Natural killer cell (primary cell): ENCODE data around the gene RNF13. TPM values are rescaled to one million over a fixed set of nuclear protein-coding genes. Genes with fewer than 3 reads are reported as not detected.
"Not testable (repeated sequence)": the region's sequence is repeated elsewhere in the genome, so short reads cannot be mapped to it uniquely, and the experiment has no call there.

ENCODE experiments used
- ATAC-seq, 3 donors: fragments of 150-1000 bp in 2 of 3; fragments of 200-7000 bp in 1 of 3; cut with Tn5 transposase; 1 replicate in 1 of 3; 2 replicates in 2 of 3; pipeline ENCODE4 v1.10.0; 2021; ENCODE audit warnings: mild to moderate bottlenecking in 2 of 3, moderate library complexity in 2 of 3
- DNase-seq, 2 donors: peaks; one replicate each; pipeline versions ENCODE4 v3.0.0 to v3.0.0-alpha.2; 2013 to 2021; ENCODE audit warnings: mixed read lengths in 1 of 2
- H3K27ac ChIP-seq: one replicate; pipeline ENCODE4 v1.5.1; 2013; ENCODE audit warnings: mild to moderate bottlenecking, low read length
- H3K27me3 ChIP-seq: one replicate; pipeline ENCODE4 v1.6.1; 2013; ENCODE audit warnings: low read length; ENCODE audit not compliant: control insufficient read depth, insufficient read depth
- H3K36me3 ChIP-seq: one replicate; pipeline ENCODE4 v1.6.1; 2013; ENCODE audit warnings: low read length; ENCODE audit not compliant: control insufficient read depth, insufficient read depth
- H3K4me1 ChIP-seq: one replicate; pipeline ENCODE4 v1.6.1; 2013; ENCODE audit warnings: low read length; ENCODE audit not compliant: control insufficient read depth, insufficient read depth
- H3K4me3 ChIP-seq: one replicate; pipeline ENCODE4 v1.5.1; 2013; ENCODE audit warnings: low read length
- H3K9me3 ChIP-seq: one replicate; pipeline ENCODE4 v1.6.1; 2013; ENCODE audit warnings: low read length; ENCODE audit not compliant: control insufficient read depth, insufficient read depth
- H3K27ac Mint-ChIP-seq, 2 donors: one replicate each; pipeline ENCODE4 v1.8.0; 2022; ENCODE audit warnings: mild to moderate bottlenecking in 2 of 2, mixed read lengths in 2 of 2, moderate library complexity in 1 of 2
- H3K27me3 Mint-ChIP-seq, 2 donors: one replicate each; pipeline ENCODE4 v1.8.0; 2022; ENCODE audit warnings: low read depth in 2 of 2, mixed read lengths in 2 of 2
- H3K36me3 Mint-ChIP-seq: one replicate; pipeline ENCODE4 v1.8.0; 2022; ENCODE audit warnings: mixed read lengths
- H3K4me1 Mint-ChIP-seq, 2 donors: one replicate each; pipeline ENCODE4 v1.8.0; 2022; ENCODE audit warnings: mixed read lengths in 2 of 2
- H3K4me3 Mint-ChIP-seq: one replicate; pipeline ENCODE4 v1.8.0; 2022; ENCODE audit warnings: mild to moderate bottlenecking, moderate library complexity, mixed read lengths
- H3K9me3 Mint-ChIP-seq, 2 donors: one replicate each; pipeline ENCODE4 v1.8.0; 2022; ENCODE audit warnings: mixed read lengths in 2 of 2
- WGBS: methylation state at CpG from one replicate; pipeline ENCODE4 v1.1.7; 2013; ENCODE audit warnings: missing lambda C conversion rate; ENCODE audit not compliant: insufficient coverage; 5-methylcytosine and 5-hydroxymethylcytosine counted together
- intact Hi-C: fragments of 100-400 bp; cut with micrococcal nuclease; formaldehyde crosslinking; loops from one replicate; pipeline ENCODE4 v1.14.2; 2022
- total RNA-seq, 4 donors: library from RNA; stranded (reverse); fragments of 120-200 nt in 1 of 4; gene quantifications; one replicate each; pipeline versions ENCODE4 v1.2.3 to v1.2.4, GENCODE V29; 2013 to 2022
- TF ChIP-seq, protein P1 (sequence below): fragments of 200-600 bp; IDR thresholded peaks from one replicate; pipeline ENCODE4 v1.8.0; 2022; ENCODE audit warnings: antibody characterized with exemption

Gene RNF13
- total RNA-seq, 3 donors from 2014 or later (not counting 1 experiment from before 2014, with no cell fraction given), result 57.4 to 69.7 (median 66.6) TPM

DNA sequence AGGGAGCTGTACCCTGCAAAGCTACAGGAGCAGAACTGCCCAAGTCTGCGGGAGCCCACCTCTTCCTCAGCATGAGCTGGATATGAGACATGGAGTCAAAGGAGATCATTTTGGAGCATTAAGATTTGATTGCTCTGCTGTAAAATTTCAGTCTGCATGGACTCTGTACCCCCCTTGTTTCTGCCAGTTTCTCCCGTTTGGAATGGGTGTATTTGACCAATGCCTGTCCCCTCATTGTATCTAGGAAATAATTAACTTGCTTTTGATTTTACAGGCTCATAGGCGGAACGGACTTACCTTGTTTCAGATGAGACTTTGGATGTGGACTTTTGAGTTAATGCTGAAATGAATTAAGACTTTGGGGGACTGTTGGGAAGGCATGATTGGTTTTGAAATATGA lies 18.3 kb downstream of the RNF13 start:
- Histone ChIP-seq H3K27ac (no peak overlapping the region), H3K4me3 (no peak overlapping the region), H3K4me1 (no peaks in the 10 kb centered on the region), H3K9me3 (peaks cover 15% of the 10 kb centered on the region), H3K36me3 (no peaks in the 10 kb centered on the region), H3K27me3 (no peaks in the 10 kb centered on the region)
- TF ChIP-seq, protein P1, sequence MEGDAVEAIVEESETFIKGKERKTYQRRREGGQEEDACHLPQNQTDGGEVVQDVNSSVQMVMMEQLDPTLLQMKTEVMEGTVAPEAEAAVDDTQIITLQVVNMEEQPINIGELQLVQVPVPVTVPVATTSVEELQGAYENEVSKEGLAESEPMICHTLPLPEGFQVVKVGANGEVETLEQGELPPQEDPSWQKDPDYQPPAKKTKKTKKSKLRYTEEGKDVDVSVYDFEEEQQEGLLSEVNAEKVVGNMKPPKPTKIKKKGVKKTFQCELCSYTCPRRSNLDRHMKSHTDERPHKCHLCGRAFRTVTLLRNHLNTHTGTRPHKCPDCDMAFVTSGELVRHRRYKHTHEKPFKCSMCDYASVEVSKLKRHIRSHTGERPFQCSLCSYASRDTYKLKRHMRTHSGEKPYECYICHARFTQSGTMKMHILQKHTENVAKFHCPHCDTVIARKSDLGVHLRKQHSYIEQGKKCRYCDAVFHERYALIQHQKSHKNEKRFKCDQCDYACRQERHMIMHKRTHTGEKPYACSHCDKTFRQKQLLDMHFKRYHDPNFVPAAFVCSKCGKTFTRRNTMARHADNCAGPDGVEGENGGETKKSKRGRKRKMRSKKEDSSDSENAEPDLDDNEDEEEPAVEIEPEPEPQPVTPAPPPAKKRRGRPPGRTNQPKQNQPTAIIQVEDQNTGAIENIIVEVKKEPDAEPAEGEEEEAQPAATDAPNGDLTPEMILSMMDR, result no peak
- H3K27ac Mint-ChIP-seq, result no peak overlapping the region
- intact Hi-C loops, result no loop called here
- ATAC-seq (no peak), DNase-seq (no peak)
- WGBS, result 96% methylated on average over 4 of the region's 4 CpGs
- no peaks in the 10 kb centered on the region for H3K27me3 Mint-ChIP-seq
- H3K9me3 Mint-ChIP-seq, result peaks cover 0 to 4% of the 10 kb centered on the region in 2 donors
- H3K4me3 Mint-ChIP-seq, result no peak overlapping the region
- peaks cover 13% of the 10 kb centered on the region for H3K36me3 Mint-ChIP-seq
- peaks cover 29 to 33% of the 10 kb centered on the region in 2 donors for H3K4me1 Mint-ChIP-seq

DNA sequence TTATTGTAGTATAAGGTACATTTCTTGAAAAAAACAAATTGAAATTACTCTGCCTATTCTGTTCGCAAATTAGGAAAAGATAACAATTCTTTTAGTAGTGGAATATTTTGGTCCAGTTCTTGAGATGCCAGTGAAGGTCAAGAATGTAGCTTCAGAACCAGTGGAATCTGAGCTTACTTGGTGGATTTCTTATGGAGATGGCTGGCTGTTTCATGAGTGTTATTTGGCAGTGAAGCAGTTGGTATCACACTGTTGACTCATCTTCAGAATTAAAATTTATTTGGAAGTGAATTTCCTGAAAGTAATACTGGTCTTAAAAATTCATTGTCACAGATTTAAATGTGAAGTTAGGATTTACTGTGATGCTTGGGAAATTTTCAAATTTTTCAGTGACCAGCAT lies 19.1 kb downstream of the RNF13 start:
- no peak overlapping the region for H3K4me3 ChIP-seq
- H3K27ac ChIP-seq, result no peak overlapping the region
- peaks cover 15% of the 10 kb centered on the region for H3K9me3 ChIP-seq
- H3K36me3 Mint-ChIP-seq, result peaks cover 13% of the 10 kb centered on the region
- H3K27ac Mint-ChIP-seq, result no peak overlapping the region
- no peaks in the 10 kb centered on the region for H3K27me3 ChIP-seq
- TF ChIP-seq, protein P1, result no peak
- no peaks in the 10 kb centered on the region for H3K4me1 ChIP-seq
- peaks cover 34 to 38% of the 10 kb centered on the region in 2 donors for H3K4me1 Mint-ChIP-seq
- H3K9me3 Mint-ChIP-seq, result peaks cover 0 to 4% of the 10 kb centered on the region in 2 donors
- intact Hi-C loops, result no loop called here
- 95% methylated on average over 1 of the region's 1 CpG for WGBS
- DNase-seq (no peak), ATAC-seq (no peak)
- no peak overlapping the region for H3K4me3 Mint-ChIP-seq
- H3K36me3 ChIP-seq, result no peaks in the 10 kb centered on the region
- no peaks in the 10 kb centered on the region for H3K27me3 Mint-ChIP-seq

DNA sequence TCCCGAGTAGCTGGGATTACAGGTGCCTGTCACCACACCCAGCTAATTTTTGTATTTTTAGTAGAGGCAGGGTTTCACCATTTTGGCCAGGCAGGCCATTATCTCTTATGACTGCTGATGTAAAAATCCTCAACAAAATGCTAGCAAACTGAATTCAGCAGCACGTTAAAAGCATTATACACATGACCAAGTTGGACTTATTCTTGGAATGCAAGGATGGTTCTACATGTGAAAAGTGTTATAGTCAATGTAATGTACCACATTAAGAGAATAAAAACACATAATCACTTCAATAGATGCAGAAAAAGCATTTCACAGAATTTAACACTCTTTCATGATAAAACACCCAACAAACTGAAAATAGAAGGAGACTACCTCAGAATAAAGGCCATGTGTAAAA lies 20.2 kb downstream of the RNF13 start:
- H3K36me3 ChIP-seq, result no peaks in the 10 kb centered on the region
- Mint-ChIP-seq H3K27me3 (no peaks in the 10 kb centered on the region), H3K9me3 (peaks cover 0 to 4% of the 10 kb centered on the region in 2 donors), H3K4me1 (peaks cover 40 to 47% of the 10 kb centered on the region in 2 donors), H3K27ac (no peak overlapping the region), H3K4me3 (no peak overlapping the region), H3K36me3 (peaks cover 13% of the 10 kb centered on the region)
- 91% methylated on average over 1 of the region's 2 CpGs for WGBS
- DNase-seq (no peak), ATAC-seq (no peak)
- H3K4me1 ChIP-seq, result no peaks in the 10 kb centered on the region
- intact Hi-C loops, result no loop called here
- no peak overlapping the region for H3K27ac ChIP-seq
- TF ChIP-seq, protein P1, result no peak
- no peaks in the 10 kb centered on the region for H3K27me3 ChIP-seq
- H3K9me3 ChIP-seq, result peaks cover 19% of the 10 kb centered on the region
- H3K4me3 ChIP-seq, result no peak overlapping the region

DNA sequence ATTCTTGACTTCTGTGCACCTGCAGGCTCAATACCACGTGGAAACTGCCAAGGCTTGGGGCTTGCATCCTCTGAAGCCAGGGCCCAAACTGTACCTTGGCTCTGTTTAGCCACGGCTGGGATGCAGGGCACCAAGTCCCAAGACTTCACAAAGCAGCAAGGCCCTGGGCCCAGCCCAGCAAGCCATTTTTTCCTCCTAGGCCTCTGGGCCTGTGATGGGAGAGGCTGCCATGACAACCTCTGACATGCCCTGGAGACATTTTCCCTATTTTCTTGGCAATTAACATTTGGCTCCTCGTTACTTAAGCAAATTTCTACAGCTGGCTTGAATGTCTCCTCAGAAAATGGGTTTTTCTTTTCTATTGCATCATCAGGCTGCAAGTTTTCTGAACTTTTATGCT lies 25.5 kb downstream of the RNF13 start:
- H3K27ac Mint-ChIP-seq, H3K4me3 ChIP-seq, H3K4me3 Mint-ChIP-seq: not testable (repeated sequence)

GRCh38 chr3:149839469-149839868 lies 26.5 kb downstream of the RNF13 start:
- not testable (repeated sequence) for H3K4me3 Mint-ChIP-seq, H3K27ac ChIP-seq, H3K36me3 Mint-ChIP-seq

More for the DNA sequence above, 25.5 kb downstream of the RNF13 start:
- H3K27ac ChIP-seq, H3K9me3 Mint-ChIP-seq, DNase-seq, H3K4me1 ChIP-seq, H3K36me3 Mint-ChIP-seq, ATAC-seq, H3K27me3 Mint-ChIP-seq, H3K27me3 ChIP-seq, H3K36me3 ChIP-seq, intact Hi-C loops: not testable (repeated sequence)
- H3K4me1 Mint-ChIP-seq, result peaks cover 54 to 58% of the 10 kb centered on the region in 2 donors
- 88% methylated on average over 2 of the region's 3 CpGs for WGBS
- peaks cover 12% of the 10 kb centered on the region for H3K9me3 ChIP-seq

More at GRCh38 chr3:149839469-149839868, 26.5 kb downstream of the RNF13 start:
- H3K9me3 Mint-ChIP-seq, H3K4me3 ChIP-seq, ATAC-seq, DNase-seq, H3K9me3 ChIP-seq, H3K4me1 ChIP-seq, H3K36me3 ChIP-seq, H3K27me3 ChIP-seq, intact Hi-C loops, H3K27me3 Mint-ChIP-seq: not testable (repeated sequence)
- no CpG with 5 or more reads among the region's 3 CpGs for WGBS
- Mint-ChIP-seq H3K27ac (peak overlapping the region; percentile 73 to 80), H3K4me1 (peaks cover 59 to 67% of the 10 kb centered on the region in 2 donors)
